ENCODE measurements around the gene NXF3.
"Not testable (repeated sequence)": the region's sequence is repeated elsewhere in the genome, so short reads cannot be mapped to it uniquely, and the experiment has no call there.

The NXF3 gene

DNA sequence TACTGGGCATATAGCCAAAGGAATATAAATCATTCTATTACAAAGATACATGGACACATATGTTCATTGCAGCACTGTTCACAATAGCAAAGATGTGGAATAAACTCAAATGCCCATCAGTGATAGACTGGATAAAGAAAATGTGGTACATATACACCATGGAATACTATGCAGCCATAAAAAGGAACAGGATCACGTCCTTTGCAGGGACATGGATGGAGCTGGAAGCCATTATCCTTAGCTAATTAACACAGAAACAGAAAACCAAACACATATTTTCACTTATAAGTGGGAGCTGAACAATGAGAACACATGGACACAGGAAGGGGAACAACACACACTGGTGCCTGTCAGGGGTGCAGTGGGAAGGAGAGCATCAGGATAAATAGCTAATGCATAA, 59.6 kb downstream of the NXF3 start:
- DNase-seq, result not testable (repeated sequence)

Data from right hindlimb (tissue), 1 donor.